Astrocyte (in vitro differentiated cells and primary cell): Measurements from ENCODE around the gene STKLD1. TPM values are rescaled to one million over a fixed set of nuclear protein-coding genes. Genes with fewer than 3 reads are reported as not detected.

Experiments
- DNase-seq: peaks from one replicate; pipeline ENCODE4 v3.0.0-alpha.2; 2010; ENCODE audit warnings: low read depth
- FAIRE-seq: peaks from 2 replicates; lab custom pipeline; 2011; peaks lifted over from hg19 to GRCh38; lab: Jason Lieb, UNC
- H2AFZ ChIP-seq: 2 replicates; pipeline ENCODE4 v1.6.0; 2012; ENCODE audit warnings: low read depth, low read length, inconsistent platforms
- H3K27ac ChIP-seq: 2 replicates; pipeline ENCODE4 v1.5.1; 2011; ENCODE audit warnings: low read depth, low read length, inconsistent platforms
- H3K27me3 ChIP-seq: 2 replicates; pipeline ENCODE4 v1.6.0; 2011; ENCODE audit warnings: low read length, inconsistent platforms; ENCODE audit not compliant: insufficient read depth
- H3K36me3 ChIP-seq: 2 replicates; pipeline ENCODE4 v1.5.1; 2011; ENCODE audit warnings: low read length, inconsistent platforms; ENCODE audit not compliant: insufficient read depth
- H3K4me1 ChIP-seq: 2 replicates; pipeline ENCODE4 v1.5.1; 2011; ENCODE audit warnings: low read length, inconsistent platforms; ENCODE audit not compliant: insufficient read depth
- H3K4me2 ChIP-seq: 2 replicates; pipeline ENCODE4 v1.6.0; 2012; ENCODE audit warnings: low read length, inconsistent platforms
- H3K4me3 ChIP-seq: 2 replicates; pipeline ENCODE4 v1.5.1; 2011; ENCODE audit warnings: low read depth, mild to moderate bottlenecking, low read length, inconsistent platforms; ENCODE audit not compliant: insufficient read depth
- H3K79me2 ChIP-seq: 2 replicates; pipeline ENCODE4 v1.6.0; 2012; ENCODE audit warnings: mild to moderate bottlenecking, low read length, inconsistent platforms; ENCODE audit not compliant: insufficient read depth
- H3K9ac ChIP-seq: 2 replicates; pipeline ENCODE4 v1.6.0; 2012; ENCODE audit warnings: mild to moderate bottlenecking, low read length, inconsistent platforms
- H3K9me3 ChIP-seq: 2 replicates; pipeline ENCODE4 v1.5.1; 2012; ENCODE audit warnings: low read depth, mild to moderate bottlenecking, low read length, inconsistent platforms; ENCODE audit not compliant: insufficient read depth
- H4K20me1 ChIP-seq: 2 replicates; pipeline ENCODE4 v1.6.0; 2012; ENCODE audit warnings: low read length, inconsistent platforms; ENCODE audit not compliant: insufficient read depth
- H3K27ac Mint-ChIP-seq: one replicate; pipeline ENCODE4 v1.8.0; 2021; ENCODE audit warnings: mild to moderate bottlenecking, mixed read lengths; ENCODE audit not compliant: unreplicated experiment
- H3K27me3 Mint-ChIP-seq: one replicate; pipeline ENCODE4 v1.8.0; 2021; ENCODE audit warnings: low read depth, mixed read lengths; ENCODE audit not compliant: unreplicated experiment
- H3K36me3 Mint-ChIP-seq: one replicate; pipeline ENCODE4 v1.8.0; 2021; ENCODE audit warnings: low read depth, mixed read lengths; ENCODE audit not compliant: unreplicated experiment
- H3K4me1 Mint-ChIP-seq: one replicate; pipeline ENCODE4 v1.8.0; 2021; ENCODE audit warnings: low read depth, mixed read lengths; ENCODE audit not compliant: unreplicated experiment
- H3K4me3 Mint-ChIP-seq: one replicate; pipeline ENCODE4 v1.8.0; 2021; ENCODE audit warnings: mild to moderate bottlenecking, moderate library complexity, mixed read lengths; ENCODE audit not compliant: unreplicated experiment
- H3K9me3 Mint-ChIP-seq: one replicate; pipeline ENCODE4 v1.8.0; 2021; ENCODE audit warnings: mild to moderate bottlenecking, mixed read lengths; ENCODE audit not compliant: unreplicated experiment
- CTCF ChIP-seq: IDR thresholded peaks from 2 replicates; pipeline ENCODE4 v1.5.1; 2011; ENCODE audit warnings: low read depth, mild to moderate bottlenecking, inconsistent platforms, low read length, moderate library complexity; ENCODE audit not compliant: insufficient read depth
- EZH2 ChIP-seq: IDR thresholded peaks from 2 replicates; pipeline ENCODE4 v1.6.1; 2012; ENCODE audit warnings: mild to moderate bottlenecking, low read length, inconsistent platforms; ENCODE audit not compliant: insufficient read depth
- total RNA-seq: library from RNA; stranded (reverse); gene quantifications from 2 replicates; pipeline ENCODE4 v1.2.1, GENCODE V29; 2021

Gene STKLD1
- total RNA-seq, 1 donor from 2014 or later: 0.82 TPM

- H3K79me2 ChIP-seq: no peaks in the 10 kb centered on the region
- no peak overlapping the region for H3K4me2 ChIP-seq
- peaks cover 2% of the 10 kb centered on the region for H3K27me3 ChIP-seq
- H3K4me3 ChIP-seq: no peak overlapping the region
- H3K27me3 Mint-ChIP-seq: peaks cover 48% of the 10 kb centered on the region
- no peaks in the 10 kb centered on the region for H3K4me1 ChIP-seq
- H3K4me3 Mint-ChIP-seq: no peak overlapping the region
- no peak overlapping the region for H2AFZ ChIP-seq
- TF ChIP-seq CTCF: no peak
- no peak for TF ChIP-seq EZH2
- H3K9ac ChIP-seq: no peak overlapping the region
- no peaks in the 10 kb centered on the region for H4K20me1 ChIP-seq
- no peaks in the 10 kb centered on the region for H3K36me3 Mint-ChIP-seq
- no peaks in the 10 kb centered on the region for H3K36me3 ChIP-seq
- H3K9me3 ChIP-seq: no peaks in the 10 kb centered on the region
- H3K9me3 Mint-ChIP-seq: no peaks in the 10 kb centered on the region
- FAIRE-seq (no peak), DNase-seq (no peak)
- no peak overlapping the region for H3K27ac ChIP-seq
- no peak overlapping the region for H3K27ac Mint-ChIP-seq
- H3K4me1 Mint-ChIP-seq: no peaks in the 10 kb centered on the region
These were observed 18.6 kb downstream of the STKLD1 start for GRCh38 chr9:133394687-133395271.

DNA sequence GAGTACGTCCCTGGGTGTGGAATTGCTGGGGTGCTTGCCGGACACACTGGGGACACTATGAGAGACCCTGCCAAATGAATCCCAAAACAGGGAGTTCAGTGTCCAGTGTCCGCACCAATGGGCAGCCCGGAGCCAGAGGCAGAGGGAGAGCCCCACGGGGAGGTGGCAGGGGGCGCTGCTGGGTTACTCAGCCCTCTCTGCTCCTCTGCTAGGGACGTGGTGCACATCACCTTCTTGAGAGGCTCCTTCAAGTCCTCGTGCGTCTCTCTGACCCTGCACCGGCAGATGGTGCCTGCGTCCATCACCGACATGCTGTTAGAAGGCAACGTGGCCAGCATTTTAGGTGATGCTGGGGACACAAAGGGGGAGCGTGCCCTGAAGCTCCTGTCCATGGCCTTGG, 20.8 kb downstream of the STKLD1 start:
- no peak overlapping the region for H3K9ac ChIP-seq
- peaks cover 2% of the 10 kb centered on the region for H3K27me3 ChIP-seq
- H3K79me2 ChIP-seq: no peaks in the 10 kb centered on the region
- no peak overlapping the region for H2AFZ ChIP-seq
- no peak for FAIRE-seq
- Mint-ChIP-seq H3K4me1 (no peaks in the 10 kb centered on the region), H3K4me3 (no peak overlapping the region), H3K27me3 (peaks cover 38% of the 10 kb centered on the region), H3K36me3 (no peaks in the 10 kb centered on the region), H3K27ac (no peak overlapping the region), H3K9me3 (no peaks in the 10 kb centered on the region)
- no peak for DNase-seq
- no peak for TF ChIP-seq EZH2
- TF ChIP-seq CTCF: no peak
- no peak overlapping the region for H3K4me3 ChIP-seq
- H3K4me2 ChIP-seq: no peak overlapping the region
- peaks cover 2% of the 10 kb centered on the region for H4K20me1 ChIP-seq
- H3K36me3 ChIP-seq: no peaks in the 10 kb centered on the region
- no peaks in the 10 kb centered on the region for H3K9me3 ChIP-seq
- H3K27ac ChIP-seq: no peak overlapping the region
- H3K4me1 ChIP-seq: no peaks in the 10 kb centered on the region

- Histone ChIP-seq H2AFZ (no peak overlapping the region), H3K4me1 (no peaks in the 10 kb centered on the region), H3K79me2 (no peaks in the 10 kb centered on the region), H3K36me3 (no peaks in the 10 kb centered on the region), H3K4me3 (no peak overlapping the region), H3K9ac (no peak overlapping the region), H4K20me1 (peaks cover 6% of the 10 kb centered on the region), H3K27me3 (peaks cover 2% of the 10 kb centered on the region), H3K4me2 (no peak overlapping the region), H3K9me3 (no peaks in the 10 kb centered on the region), H3K27ac (no peak overlapping the region)
- H3K4me3 Mint-ChIP-seq: no peak overlapping the region
- peaks cover 38% of the 10 kb centered on the region for H3K27me3 Mint-ChIP-seq
- TF ChIP-seq CTCF (no peak), EZH2 (no peak)
- no peaks in the 10 kb centered on the region for H3K9me3 Mint-ChIP-seq
- FAIRE-seq (no peak), DNase-seq (no peak)
- no peaks in the 10 kb centered on the region for H3K36me3 Mint-ChIP-seq
- no peaks in the 10 kb centered on the region for H3K4me1 Mint-ChIP-seq
- H3K27ac Mint-ChIP-seq: no peak overlapping the region
These were observed 21.2 kb downstream of the STKLD1 start for GRCh38 chr9:133397370-133397769.
